Right lobe of liver (tissue), 4 donors: Measurements from ENCODE around the gene ATP6V0E1.

Experiments
- CTCF ChIP-seq, 4 donors: fragments of 200-600 bp in 3 of 4; fragments of 450-650 bp in 1 of 4; IDR thresholded peaks; one replicate each; pipeline versions ENCODE4 v1.5.1 to v1.8.0; 2016 to 2022; ENCODE audit warnings: antibody characterized with exemption in 4 of 4, mild to moderate bottlenecking in 2 of 4
- POLR2A ChIP-seq: fragments of 450-650 bp; IDR thresholded peaks from one replicate; pipeline ENCODE4 v1.6.1; 2017; ENCODE audit warnings: antibody characterized with exemption, mild to moderate bottlenecking
- donor health status: DM: no; HTN: no; CAD: no.
- donor health status: DM: no; HTN: no; CAD: no.
- donor health status: DM: no; HTN: yes; CAD: no.

GRCh38 chr5:173051746-173052145 lies 68.2 kb downstream of the ATP6V0E1 start:
- TF ChIP-seq CTCF (IDR thresholded peaks at IDR 0.05) (no peak), POLR2A (no peak)
